Suprapubic skin (tissue), 4 donors: Measurements from ENCODE around the gene FETUB. TPM values are rescaled to one million over a fixed set of nuclear protein-coding genes. Genes with fewer than 3 reads are reported as not detected.
"Not testable (repeated sequence)": the region's sequence is repeated elsewhere in the genome, so short reads cannot be mapped to it uniquely, and the experiment has no call there.

ENCODE experiments used
- DNase-seq, 2 donors: peaks; one replicate each; pipeline ENCODE4 v3.0.0-alpha.2; 2019; ENCODE audit warnings: low spot score in 2 of 2
- H3K27ac ChIP-seq: fragments of 200-600 bp; sonication (generic); one replicate; pipeline ENCODE4 v1.5.1; 2019
- H3K27me3 ChIP-seq: fragments of 200-600 bp; sonication (generic); one replicate; pipeline ENCODE4 v1.5.1; 2019
- H3K36me3 ChIP-seq: fragments of 200-600 bp; sonication (generic); one replicate; pipeline ENCODE4 v1.5.1; 2019
- H3K4me1 ChIP-seq: fragments of 200-600 bp; sonication (generic); one replicate; pipeline ENCODE4 v1.5.1; 2019
- H3K4me3 ChIP-seq: fragments of 200-600 bp; sonication (generic); one replicate; pipeline ENCODE4 v1.5.1; 2019; ENCODE audit warnings: mild to moderate bottlenecking
- H3K9me3 ChIP-seq: fragments of 200-600 bp; sonication (generic); one replicate; pipeline ENCODE4 v1.5.1; 2019
- EP300 ChIP-seq: sonication (generic); formaldehyde crosslinking; IDR thresholded peaks from one replicate; pipeline ENCODE4 v1.6.1; 2017; ENCODE audit warnings: antibody characterized with exemption
- POLR2A ChIP-seq, 2 donors: fragments of 450-650 bp; IDR thresholded peaks; one replicate each; pipeline ENCODE4 v1.6.1; 2017; ENCODE audit warnings: antibody characterized with exemption in 2 of 2, mild to moderate bottlenecking in 2 of 2, moderate library complexity in 2 of 2
- POLR2AphosphoS5 ChIP-seq, 3 donors: sonication (generic); formaldehyde crosslinking; IDR thresholded peaks; one replicate each; pipeline ENCODE4 v1.6.1; 2017; ENCODE audit warnings: antibody characterized with exemption in 3 of 3
- WGBS: methylation state at CpG from one replicate; pipeline ENCODE4 v1.1.5; 2018; 5-methylcytosine and 5-hydroxymethylcytosine counted together
- total RNA-seq, 4 donors: library from RNA; depleted of rRNA; stranded (reverse); fragments of >200 nt; gene quantifications; one replicate each; pipeline ENCODE4 v1.1.0, GENCODE V29; 2016
- TF ChIP-seq, protein P1 (sequence below), 2 donors: fragments of 200-600 bp in 1 of 2; fragments of 450-650 bp in 1 of 2; sonication (generic) in 1 of 2; IDR thresholded peaks; one replicate each; pipeline ENCODE4 v1.5.1; 2016 to 2019; ENCODE audit warnings: antibody characterized with exemption in 2 of 2, mild to moderate bottlenecking in 1 of 2, moderate library complexity in 1 of 2

The FETUB gene
- total RNA-seq, 4 donors from 2014 or later, result 3.9 to 16.0 (median 10.4) TPM

- TF ChIP-seq, protein P1, sequence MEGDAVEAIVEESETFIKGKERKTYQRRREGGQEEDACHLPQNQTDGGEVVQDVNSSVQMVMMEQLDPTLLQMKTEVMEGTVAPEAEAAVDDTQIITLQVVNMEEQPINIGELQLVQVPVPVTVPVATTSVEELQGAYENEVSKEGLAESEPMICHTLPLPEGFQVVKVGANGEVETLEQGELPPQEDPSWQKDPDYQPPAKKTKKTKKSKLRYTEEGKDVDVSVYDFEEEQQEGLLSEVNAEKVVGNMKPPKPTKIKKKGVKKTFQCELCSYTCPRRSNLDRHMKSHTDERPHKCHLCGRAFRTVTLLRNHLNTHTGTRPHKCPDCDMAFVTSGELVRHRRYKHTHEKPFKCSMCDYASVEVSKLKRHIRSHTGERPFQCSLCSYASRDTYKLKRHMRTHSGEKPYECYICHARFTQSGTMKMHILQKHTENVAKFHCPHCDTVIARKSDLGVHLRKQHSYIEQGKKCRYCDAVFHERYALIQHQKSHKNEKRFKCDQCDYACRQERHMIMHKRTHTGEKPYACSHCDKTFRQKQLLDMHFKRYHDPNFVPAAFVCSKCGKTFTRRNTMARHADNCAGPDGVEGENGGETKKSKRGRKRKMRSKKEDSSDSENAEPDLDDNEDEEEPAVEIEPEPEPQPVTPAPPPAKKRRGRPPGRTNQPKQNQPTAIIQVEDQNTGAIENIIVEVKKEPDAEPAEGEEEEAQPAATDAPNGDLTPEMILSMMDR (IDR thresholded peaks at IDR 0.05), result no peak
- no peak for TF ChIP-seq POLR2A (IDR thresholded peaks at IDR 0.05)
- no peak for TF ChIP-seq POLR2AphosphoS5 (IDR thresholded peaks at IDR 0.05)
- no peak for TF ChIP-seq EP300
- Histone ChIP-seq H3K4me3 (no peak overlapping the region), H3K36me3 (no peaks in the 10 kb centered on the region), H3K4me1 (no peaks in the 10 kb centered on the region), H3K9me3 (no peaks in the 10 kb centered on the region), H3K27ac (no peak overlapping the region), H3K27me3 (no peaks in the 10 kb centered on the region)
- DNase-seq, result no peak
- 94% methylated on average over 4 of the region's 4 CpGs for whole genome bisulfite sequencing
These were observed 57.3 kb downstream of the FETUB start for GRCh38 chr3:186697510-186697909.

- WGBS, result 95% methylated on average over 3 of the region's 3 CpGs
- Histone ChIP-seq H3K4me3 (no peak overlapping the region), H3K27me3 (peaks cover 2% of the 10 kb centered on the region), H3K9me3 (no peaks in the 10 kb centered on the region), H3K27ac (no peak overlapping the region), H3K4me1 (no peaks in the 10 kb centered on the region), H3K36me3 (no peaks in the 10 kb centered on the region)
- TF ChIP-seq EP300 (no peak), POLR2A (IDR thresholded peaks at IDR 0.05) (no peak), POLR2AphosphoS5 (IDR thresholded peaks at IDR 0.05) (no peak)
- TF ChIP-seq, protein P1 (IDR thresholded peaks at IDR 0.05), result no peak
- no peak for DNase-seq
These were observed 60.1 kb downstream of the FETUB start for GRCh38 chr3:186700267-186700666.

DNA sequence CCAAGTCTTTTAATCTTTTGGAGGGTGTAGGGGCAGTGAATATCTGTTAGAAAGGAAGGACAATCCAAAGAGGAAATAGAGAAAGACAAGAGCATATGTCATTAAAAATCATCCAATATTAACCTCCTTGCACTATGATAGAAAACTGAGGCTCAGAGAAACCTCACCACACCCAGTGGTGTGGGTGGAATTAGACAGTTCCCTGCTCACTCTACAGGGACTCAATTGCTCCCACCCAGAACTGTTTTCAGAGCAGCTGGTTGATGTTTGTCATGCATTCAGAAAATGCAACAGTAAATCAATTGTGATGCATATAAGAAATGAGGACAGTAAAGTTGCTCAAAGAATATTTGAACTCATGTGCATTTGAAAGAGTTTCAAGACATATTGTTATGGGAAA is 62.3 kb downstream of the FETUB start:
- not testable (repeated sequence) for DNase-seq, H3K9me3 ChIP-seq, H3K27me3 ChIP-seq, H3K4me1 ChIP-seq, H3K4me3 ChIP-seq, H3K36me3 ChIP-seq, H3K27ac ChIP-seq

Other genes starting within 250 kb of the FETUB start
- 1 to 10 TPM; 2.2 to 6.7 (median 3.6) TPM for gene CRYGS, start 96.0 kb upstream of the FETUB start, total RNA-seq
- 10 to 100 TPM; 16.6 to 19.8 (median 17.6) TPM for gene TBCCD1, start 73.1 kb upstream of the FETUB start, total RNA-seq
- gene DNAJB11, start 69.7 kb upstream of the FETUB start, total RNA-seq, result 10 to 100 TPM; 30.3 to 35.9 (median 30.9) TPM
- under 1 TPM in 2 of 4 donors, not detected in 2; 0.30 to 0.97 TPM for gene AHSG, start 27.3 kb upstream of the FETUB start, total RNA-seq
- gene HRG, start 25.6 kb downstream of the FETUB start, total RNA-seq, result under 1 TPM in 1 of 4 donors, not detected in 3; 0.30 TPM
- 1 to 10 TPM in 1 of 4 donors, under 1 TPM in 1, not detected in 2; 0.44 to 1.9 TPM for gene KNG1, start 77.0 kb downstream of the FETUB start, total RNA-seq
- gene EIF4A2, start 143.2 kb downstream of the FETUB start, total RNA-seq, result 100 to 1,000 TPM; 209 to 410 (median 291) TPM
- gene RFC4, start 166.1 kb downstream of the FETUB start, total RNA-seq, result 10 to 100 TPM in 3 of 4 donors, 1 to 10 TPM in 1; 9.6 to 22.3 (median 15.8) TPM
- 10 to 100 TPM; 10.7 to 21.6 (median 19.7) TPM for gene ADIPOQ, start 202.3 kb downstream of the FETUB start, total RNA-seq